SU-DHL-6 (cell line): Measurements from ENCODE around the gene TAOK1.
"Not testable (repeated sequence)": the region's sequence is repeated elsewhere in the genome, so short reads cannot be mapped to it uniquely, and the experiment has no call there.

ENCODE experiments used
- H2AFZ ChIP-seq: fragments of 200-600 bp; sonication (generic); 2 replicates; pipeline ENCODE4 v1.6.1; 2014; ENCODE audit warnings: low read depth, mild to moderate bottlenecking, moderate library complexity, mixed read lengths, antibody characterized with exemption, low read length; ENCODE audit not compliant: severe bottlenecking
- H3F3A ChIP-seq: fragments of 200-600 bp; shearing (Covaris generic); 2 replicates; pipeline ENCODE4 v1.6.0; 2016; ENCODE audit warnings: antibody characterized with exemption, mild to moderate bottlenecking; ENCODE audit not compliant: insufficient read depth
- H3K27ac ChIP-seq: fragments of 200-600 bp; sonication (generic); 2 replicates; pipeline ENCODE4 v1.5.1; 2016; ENCODE audit warnings: low read depth, mild to moderate bottlenecking, low read length, moderate library complexity, mixed read lengths
- H3K27me3 ChIP-seq: fragments of 200-600 bp; sonication (generic), shearing (Covaris generic); 2 replicates; pipeline ENCODE4 v1.6.0; 2014; ENCODE audit warnings: mild to moderate bottlenecking, low read length
- H3K36me3 ChIP-seq: fragments of 200-600 bp; sonication (generic); 2 replicates; pipeline ENCODE4 v1.6.1; 2014; ENCODE audit warnings: mild to moderate bottlenecking, low read length, mixed read lengths
- H3K4me2 ChIP-seq: fragments of 300-600, 200-600 bp; shearing (Covaris generic), sonication (generic); 2 replicates; pipeline ENCODE4 v1.6.0; 2014; ENCODE audit warnings: low read length, low read depth, mild to moderate bottlenecking; ENCODE audit not compliant: poor library complexity, severe bottlenecking
- H3K4me3 ChIP-seq: fragments of 200-600 bp; sonication (generic); 2 replicates; pipeline ENCODE4 v1.5.1; 2014; ENCODE audit warnings: antibody characterized with exemption, low read length, mild to moderate bottlenecking, mixed read lengths; ENCODE audit not compliant: insufficient read depth, poor library complexity, severe bottlenecking
- H3K79me2 ChIP-seq: fragments of 200-600 bp; sonication (generic); 2 replicates; pipeline ENCODE4 v1.6.1; 2014; ENCODE audit warnings: mild to moderate bottlenecking, low read length, moderate library complexity; ENCODE audit not compliant: insufficient read depth
- H3K9ac ChIP-seq: fragments of 200-600 bp; sonication (generic); 2 replicates; pipeline ENCODE4 v1.7.0; 2014; ENCODE audit warnings: mild to moderate bottlenecking, low read length
- H3K9me2 ChIP-seq: fragments of 200-600 bp; sonication (generic); replicated peaks from 2 replicates; pipeline ENCODE4 v1.6.1; 2014; ENCODE audit warnings: low read length; ENCODE audit not compliant: insufficient read depth
- H3K9me3 ChIP-seq: fragments of 200-600 bp; sonication (generic); 2 replicates; pipeline ENCODE4 v1.6.1; 2014; ENCODE audit warnings: low read length, mixed read lengths; ENCODE audit not compliant: insufficient read depth
- H4K20me1 ChIP-seq: fragments of 200-600 bp; sonication (generic); 2 replicates; pipeline ENCODE4 v1.6.1; 2014; ENCODE audit warnings: low read depth, mild to moderate bottlenecking, antibody characterized with exemption, low read length, moderate library complexity, mixed read lengths
- EZH2phosphoT487 ChIP-seq: fragments of 200-600 bp; sonication (generic), shearing (Covaris generic); conservative IDR thresholded peaks from 2 replicates; pipeline ENCODE4 v1.6.1; 2018; ENCODE audit warnings: mild to moderate bottlenecking, antibody characterized with exemption, low read length, moderate library complexity, mixed read lengths
- TF ChIP-seq, protein P1 (sequence below): fragments of 200-600 bp; sonication (generic); IDR thresholded peaks from one replicate; pipeline ENCODE4 v1.5.1; 2017; ENCODE audit warnings: antibody characterized with exemption, mild to moderate bottlenecking, low read length, moderate library complexity; ENCODE audit not compliant: insufficient read depth, poor library complexity, severe bottlenecking

Gene TAOK1

GRCh38 chr17:29344201-29344856 is 45.8 kb upstream of the TAOK1 start:
- Histone ChIP-seq H4K20me1 (no peaks in the 10 kb centered on the region), H3K4me3 (no peak overlapping the region), H3K9me3 (no peaks in the 10 kb centered on the region), H3K9ac (no peak overlapping the region), H3F3A (no peaks in the 10 kb centered on the region), H3K27me3 (no peaks in the 10 kb centered on the region), H3K27ac (no peak overlapping the region), H2AFZ (no peak overlapping the region), H3K9me2 (no peaks in the 10 kb centered on the region), H3K4me2 (no peak overlapping the region), H3K36me3 (no peaks in the 10 kb centered on the region), H3K79me2 (no peaks in the 10 kb centered on the region)
- no peak for TF ChIP-seq EZH2phosphoT487
- TF ChIP-seq, protein P1, sequence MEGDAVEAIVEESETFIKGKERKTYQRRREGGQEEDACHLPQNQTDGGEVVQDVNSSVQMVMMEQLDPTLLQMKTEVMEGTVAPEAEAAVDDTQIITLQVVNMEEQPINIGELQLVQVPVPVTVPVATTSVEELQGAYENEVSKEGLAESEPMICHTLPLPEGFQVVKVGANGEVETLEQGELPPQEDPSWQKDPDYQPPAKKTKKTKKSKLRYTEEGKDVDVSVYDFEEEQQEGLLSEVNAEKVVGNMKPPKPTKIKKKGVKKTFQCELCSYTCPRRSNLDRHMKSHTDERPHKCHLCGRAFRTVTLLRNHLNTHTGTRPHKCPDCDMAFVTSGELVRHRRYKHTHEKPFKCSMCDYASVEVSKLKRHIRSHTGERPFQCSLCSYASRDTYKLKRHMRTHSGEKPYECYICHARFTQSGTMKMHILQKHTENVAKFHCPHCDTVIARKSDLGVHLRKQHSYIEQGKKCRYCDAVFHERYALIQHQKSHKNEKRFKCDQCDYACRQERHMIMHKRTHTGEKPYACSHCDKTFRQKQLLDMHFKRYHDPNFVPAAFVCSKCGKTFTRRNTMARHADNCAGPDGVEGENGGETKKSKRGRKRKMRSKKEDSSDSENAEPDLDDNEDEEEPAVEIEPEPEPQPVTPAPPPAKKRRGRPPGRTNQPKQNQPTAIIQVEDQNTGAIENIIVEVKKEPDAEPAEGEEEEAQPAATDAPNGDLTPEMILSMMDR = no peak

- H3K79me2 ChIP-seq = no peaks in the 10 kb centered on the region
- no peaks in the 10 kb centered on the region for H3K27me3 ChIP-seq
- no peaks in the 10 kb centered on the region for H4K20me1 ChIP-seq
- H2AFZ ChIP-seq = no peak overlapping the region
- H3K36me3 ChIP-seq = no peaks in the 10 kb centered on the region
- H3K9ac ChIP-seq = no peak overlapping the region
- no peaks in the 10 kb centered on the region for H3K9me3 ChIP-seq
- H3K4me2 ChIP-seq = no peak overlapping the region
- no peaks in the 10 kb centered on the region for H3K9me2 ChIP-seq
- no peak overlapping the region for H3K27ac ChIP-seq
- H3K4me3 ChIP-seq = no peak overlapping the region
- TF ChIP-seq, protein P1 = no peak
- no peak for TF ChIP-seq EZH2phosphoT487
- no peaks in the 10 kb centered on the region for H3F3A ChIP-seq
Observed at GRCh38 chr17:29345066-29345465, 45.1 kb upstream of the TAOK1 start.

DNA sequence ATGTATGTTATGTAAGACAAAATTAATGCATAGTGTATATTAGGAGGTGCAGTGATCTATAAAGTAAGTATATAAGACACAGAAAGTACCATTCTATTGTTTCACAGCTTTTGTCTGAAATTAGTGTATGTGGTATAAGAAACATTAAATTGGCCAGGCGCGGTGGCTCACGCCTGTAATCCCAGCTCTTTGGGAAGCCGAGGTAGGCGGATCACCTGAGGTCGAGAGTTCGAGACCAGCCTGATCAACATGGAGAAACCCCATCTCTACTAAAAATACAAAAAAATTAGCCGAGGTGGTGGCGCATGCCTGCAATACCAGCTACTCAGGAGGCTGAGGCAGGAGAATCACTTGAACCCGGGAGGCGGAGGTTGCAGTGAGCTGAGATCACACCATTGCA is 44.7 kb upstream of the TAOK1 start:
- H4K20me1 ChIP-seq, H3F3A ChIP-seq, H3K36me3 ChIP-seq, H3K4me3 ChIP-seq, H3K27me3 ChIP-seq, H2AFZ ChIP-seq, H3K9ac ChIP-seq, H3K27ac ChIP-seq, H3K79me2 ChIP-seq, H3K9me3 ChIP-seq, H3K4me2 ChIP-seq, H3K9me2 ChIP-seq: not testable (repeated sequence)

DNA sequence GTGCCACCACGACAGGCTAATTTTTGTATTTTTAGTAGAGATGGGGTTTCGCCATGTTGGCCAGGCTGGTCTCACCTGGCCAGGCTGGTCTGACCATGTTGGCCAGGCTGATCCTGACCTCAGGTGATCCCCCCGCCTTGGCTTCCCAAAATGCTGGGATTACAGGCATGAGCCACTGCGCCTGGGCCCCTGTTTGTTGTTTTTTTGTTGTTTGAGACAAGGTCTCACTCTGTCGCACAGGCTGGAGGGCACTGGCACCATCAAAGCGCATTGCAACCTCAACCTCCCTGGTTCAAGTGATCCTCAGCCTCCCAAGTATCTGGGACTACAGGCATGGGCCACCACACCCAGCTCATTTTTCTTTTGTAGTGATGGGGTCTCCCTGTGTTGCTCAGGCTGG is 43.7 kb upstream of the TAOK1 start:
- Histone ChIP-seq H3K9ac (no peak overlapping the region), H3F3A (no peaks in the 10 kb centered on the region), H4K20me1 (no peaks in the 10 kb centered on the region), H3K79me2 (no peaks in the 10 kb centered on the region), H3K9me2 (no peaks in the 10 kb centered on the region), H3K36me3 (no peaks in the 10 kb centered on the region), H3K4me2 (no peak overlapping the region), H3K27ac (no peak overlapping the region), H3K27me3 (no peaks in the 10 kb centered on the region), H2AFZ (no peak overlapping the region), H3K4me3 (no peak overlapping the region), H3K9me3 (no peaks in the 10 kb centered on the region)
- TF ChIP-seq, protein P1 = no peak
- no peak for TF ChIP-seq EZH2phosphoT487
